ENCODE measurements around the gene CLEC18C. TPM values are rescaled to one million over a fixed set of nuclear protein-coding genes. Genes with fewer than 3 reads are reported as not detected.

Gene CLEC18C
- polyA plus RNA-seq, 1 of the 3 experiments (the other 2 are of a cell fraction), result 0.08 TPM

DNA sequence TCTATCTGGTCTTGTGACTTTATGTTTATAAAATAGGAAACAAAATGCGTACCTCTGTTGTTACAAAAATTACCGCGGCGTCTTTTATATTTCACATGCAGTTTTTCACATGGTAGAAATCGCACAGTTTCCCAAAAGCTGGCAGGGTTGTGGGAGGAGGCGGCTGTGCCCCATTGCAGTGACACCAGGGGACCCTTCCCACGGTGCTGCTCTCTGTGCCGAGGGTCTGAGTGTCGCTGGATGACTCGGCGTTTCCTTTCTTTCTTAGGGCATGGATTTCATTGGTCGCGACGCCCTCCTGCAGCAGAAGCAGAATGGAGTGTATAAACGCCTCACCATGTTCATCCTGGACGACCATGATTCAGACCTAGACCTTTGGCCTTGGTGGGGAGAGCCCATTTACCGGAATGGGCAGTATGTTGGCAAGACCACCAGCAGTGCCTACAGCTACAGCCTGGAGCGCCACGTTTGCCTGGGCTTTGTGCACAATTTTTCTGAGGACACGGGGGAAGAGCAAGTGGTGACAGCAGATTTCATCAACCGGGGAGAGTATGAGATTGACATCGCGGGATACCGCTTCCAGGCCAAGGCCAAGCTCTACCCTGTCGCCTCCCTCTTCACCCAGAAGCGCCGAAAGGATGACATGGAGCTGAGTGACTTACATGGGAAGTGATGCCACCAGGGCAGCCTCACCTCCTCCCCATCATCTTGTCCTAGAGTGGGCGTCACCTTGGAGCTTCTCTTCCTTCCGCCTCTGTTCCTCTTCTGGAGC lies 17.2 kb upstream of the CLEC18C start:
- DNase-seq, result peak; percentile 5
- peaks cover 55 to 69% of the 10 kb centered on the region in 2 experiments for H3K36me3 ChIP-seq (replicated peaks in 1 of 2; ENCODE audit: control insufficient read depth in 1 of 2, insufficient read depth in 2 of 2, low read length in 1 of 2)
- H3K9ac ChIP-seq, result no peak overlapping the region
- peaks cover 1% of the 10 kb centered on the region for H3F3A ChIP-seq (replicated peaks; ENCODE audit: insufficient read depth)
- no peaks in the 10 kb centered on the region for H3K27me3 ChIP-seq (ENCODE audit: insufficient read depth)
- no peak overlapping the region for H2AFZ ChIP-seq (ENCODE audit: low read depth)
- H3K4me2 ChIP-seq, result no peak overlapping the region
- H3K27ac ChIP-seq (ENCODE audit: low read depth in 2 of 2, low read length in 1 of 2), result no peak overlapping the region
- H3K4me3 ChIP-seq (ENCODE audit: low read depth in 2 of 2, low read length in 1 of 2), result no peak overlapping the region
- ChIA-PET POLR2A (no interaction called here), CTCF (interaction anchor here (0.7 to 3.3 kb wide), 3 partner anchors 8 to 555 kb away, joined by 3 to 15 read pairs (median 3); no protein-coding TSS in a partner anchor)
- H3K9me3 ChIP-seq, result no peaks in the 10 kb centered on the region
- no peaks in the 10 kb centered on the region for H4K20me1 ChIP-seq (ENCODE audit: insufficient read depth)
- TF ChIP-seq NRF1 (IDR thresholded peaks at IDR 0.05; ENCODE audit: low read depth, low read length) (no peak), POLR2AphosphoS5 (IDR thresholded peaks at IDR 0.05; ENCODE audit: low read depth, low read length) (no peak), RFX5 (IDR thresholded peaks at IDR 0.05; ENCODE audit: low read length) (no peak), YY1 (IDR thresholded peaks at IDR 0.05; ENCODE audit: low read depth) (no peak), NFIC (IDR thresholded peaks at IDR 0.05; ENCODE audit: borderline replicate concordance) (no peak), EP300 (IDR thresholded peaks at IDR 0.05; ENCODE audit: borderline replicate concordance in 1 of 2, low read depth in 1 of 2, low read length in 1 of 2) (no peak)
- TF ChIP-seq, protein P1, sequence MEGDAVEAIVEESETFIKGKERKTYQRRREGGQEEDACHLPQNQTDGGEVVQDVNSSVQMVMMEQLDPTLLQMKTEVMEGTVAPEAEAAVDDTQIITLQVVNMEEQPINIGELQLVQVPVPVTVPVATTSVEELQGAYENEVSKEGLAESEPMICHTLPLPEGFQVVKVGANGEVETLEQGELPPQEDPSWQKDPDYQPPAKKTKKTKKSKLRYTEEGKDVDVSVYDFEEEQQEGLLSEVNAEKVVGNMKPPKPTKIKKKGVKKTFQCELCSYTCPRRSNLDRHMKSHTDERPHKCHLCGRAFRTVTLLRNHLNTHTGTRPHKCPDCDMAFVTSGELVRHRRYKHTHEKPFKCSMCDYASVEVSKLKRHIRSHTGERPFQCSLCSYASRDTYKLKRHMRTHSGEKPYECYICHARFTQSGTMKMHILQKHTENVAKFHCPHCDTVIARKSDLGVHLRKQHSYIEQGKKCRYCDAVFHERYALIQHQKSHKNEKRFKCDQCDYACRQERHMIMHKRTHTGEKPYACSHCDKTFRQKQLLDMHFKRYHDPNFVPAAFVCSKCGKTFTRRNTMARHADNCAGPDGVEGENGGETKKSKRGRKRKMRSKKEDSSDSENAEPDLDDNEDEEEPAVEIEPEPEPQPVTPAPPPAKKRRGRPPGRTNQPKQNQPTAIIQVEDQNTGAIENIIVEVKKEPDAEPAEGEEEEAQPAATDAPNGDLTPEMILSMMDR (IDR thresholded peaks at IDR 0.05), result no peak
- TF ChIP-seq, protein P2, sequence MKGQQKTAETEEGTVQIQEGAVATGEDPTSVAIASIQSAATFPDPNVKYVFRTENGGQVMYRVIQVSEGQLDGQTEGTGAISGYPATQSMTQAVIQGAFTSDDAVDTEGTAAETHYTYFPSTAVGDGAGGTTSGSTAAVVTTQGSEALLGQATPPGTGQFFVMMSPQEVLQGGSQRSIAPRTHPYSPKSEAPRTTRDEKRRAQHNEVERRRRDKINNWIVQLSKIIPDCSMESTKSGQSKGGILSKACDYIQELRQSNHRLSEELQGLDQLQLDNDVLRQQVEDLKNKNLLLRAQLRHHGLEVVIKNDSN (IDR thresholded peaks at IDR 0.05; ENCODE audit: borderline replicate concordance, low read depth), result no peak
- TF ChIP-seq, protein P3, sequence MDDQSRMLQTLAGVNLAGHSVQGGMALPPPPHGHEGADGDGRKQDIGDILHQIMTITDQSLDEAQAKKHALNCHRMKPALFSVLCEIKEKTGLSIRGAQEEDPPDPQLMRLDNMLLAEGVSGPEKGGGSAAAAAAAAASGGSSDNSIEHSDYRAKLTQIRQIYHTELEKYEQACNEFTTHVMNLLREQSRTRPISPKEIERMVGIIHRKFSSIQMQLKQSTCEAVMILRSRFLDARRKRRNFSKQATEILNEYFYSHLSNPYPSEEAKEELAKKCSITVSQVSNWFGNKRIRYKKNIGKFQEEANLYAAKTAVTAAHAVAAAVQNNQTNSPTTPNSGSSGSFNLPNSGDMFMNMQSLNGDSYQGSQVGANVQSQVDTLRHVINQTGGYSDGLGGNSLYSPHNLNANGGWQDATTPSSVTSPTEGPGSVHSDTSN (IDR thresholded peaks at IDR 0.05), result no peak
- no peaks in the 10 kb centered on the region for H3K4me1 ChIP-seq (ENCODE audit: control insufficient read depth in 1 of 2, insufficient read depth in 2 of 2, low read depth in 1 of 2, low read length in 1 of 2)
- H3K79me2 ChIP-seq (ENCODE audit: insufficient read depth), result no peaks in the 10 kb centered on the region
- 95% methylated on average over 29 of the region's 29 CpGs for WGBS (ENCODE audit: low lambda C conversion rate)
- no peaks in the 10 kb centered on the region for H3K9me2 ChIP-seq

DNA sequence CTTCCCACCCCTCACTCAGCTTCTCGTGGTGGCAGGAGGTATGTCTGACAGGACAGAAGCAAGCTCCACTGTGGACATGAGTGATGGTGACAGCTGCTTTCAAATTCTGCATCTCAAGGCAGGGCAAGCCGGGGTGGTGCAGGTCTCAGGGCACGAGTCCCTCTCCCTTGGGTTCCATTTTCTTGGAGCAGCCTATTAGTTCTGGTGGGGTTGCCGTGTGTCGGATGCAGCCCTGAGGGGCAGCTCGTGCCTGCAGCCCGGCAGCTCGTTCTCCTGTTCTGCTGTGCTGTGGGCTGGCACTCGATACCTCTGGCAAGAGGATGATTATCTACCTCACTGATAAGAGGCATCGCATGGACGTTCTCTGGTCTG lies 16.5 kb upstream of the CLEC18C start:
- H3K79me2 ChIP-seq (ENCODE audit: insufficient read depth), result no peaks in the 10 kb centered on the region
- 91% methylated on average over 5 of the region's 11 CpGs for WGBS (ENCODE audit: low lambda C conversion rate)
- no peaks in the 10 kb centered on the region for H3K4me1 ChIP-seq (ENCODE audit: control insufficient read depth in 1 of 2, insufficient read depth in 2 of 2, low read depth in 1 of 2, low read length in 1 of 2)
- H3K9me2 ChIP-seq, result no peaks in the 10 kb centered on the region
- no peaks in the 10 kb centered on the region for H3K27me3 ChIP-seq (ENCODE audit: insufficient read depth)
- ChIA-PET CTCF (interaction anchor here (3.3 kb wide), 1 partner anchor 8 kb away, joined by 15 read pairs; no protein-coding TSS in a partner anchor), POLR2A (no interaction called here)
- H3F3A ChIP-seq (replicated peaks; ENCODE audit: insufficient read depth), result peaks cover 8% of the 10 kb centered on the region
- H4K20me1 ChIP-seq (ENCODE audit: insufficient read depth), result no peaks in the 10 kb centered on the region
- TF ChIP-seq, protein P2 (IDR thresholded peaks at IDR 0.05; ENCODE audit: borderline replicate concordance, low read depth), result no peak
- TF ChIP-seq FOSL2 (IDR thresholded peaks at IDR 0.05; ENCODE audit: borderline replicate concordance, low read depth) (no peak), GABPA (IDR thresholded peaks at IDR 0.05; ENCODE audit: low read depth) (no peak), ELF1 (IDR thresholded peaks at IDR 0.05) (no peak), MXI1 (IDR thresholded peaks at IDR 0.05; ENCODE audit: low read depth, low read length) (no peak), NRF1 (IDR thresholded peaks at IDR 0.05; ENCODE audit: low read depth, low read length) (no peak), EP300 (IDR thresholded peaks at IDR 0.05; ENCODE audit: borderline replicate concordance in 1 of 2, low read depth in 1 of 2, low read length in 1 of 2) (no peak)
- TF ChIP-seq, protein P4, sequence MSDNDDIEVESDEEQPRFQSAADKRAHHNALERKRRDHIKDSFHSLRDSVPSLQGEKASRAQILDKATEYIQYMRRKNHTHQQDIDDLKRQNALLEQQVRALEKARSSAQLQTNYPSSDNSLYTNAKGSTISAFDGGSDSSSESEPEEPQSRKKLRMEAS (IDR thresholded peaks at IDR 0.05; ENCODE audit: low read depth), result no peak
- no peak overlapping the region for H2AFZ ChIP-seq (ENCODE audit: low read depth)
- H3K4me2 ChIP-seq, result no peak overlapping the region
- H3K27ac ChIP-seq (ENCODE audit: low read depth in 2 of 2, low read length in 1 of 2), result no peak overlapping the region
- no peak overlapping the region for H3K4me3 ChIP-seq (ENCODE audit: low read depth in 2 of 2, low read length in 1 of 2)
- H3K9me3 ChIP-seq, result no peaks in the 10 kb centered on the region
- H3K9ac ChIP-seq, result no peak overlapping the region
- H3K36me3 ChIP-seq (replicated peaks in 1 of 2; ENCODE audit: control insufficient read depth in 1 of 2, insufficient read depth in 2 of 2, low read length in 1 of 2), result peaks cover 48 to 70% of the 10 kb centered on the region in 2 experiments
- DNase-seq, result peak; percentile 6

Data from SK-N-SH (cell line).